HG03571 (cell line): ENCODE measurements around the gene HES2.
A peak's percentile ranks its signal among the peaks of the same experiment; 100 is the strongest.
"Not testable (repeated sequence)": the region's sequence is repeated elsewhere in the genome, so short reads cannot be mapped to it uniquely, and the experiment has no call there.

Experiments used
- ATAC-seq: cut with Tn5 transposase; IDR thresholded peaks from one replicate; pipeline ENCODE4 v1.9.1; 2021; ENCODE audit not compliant: unreplicated experiment

HES2 gene

GRCh38 chr1:6419397-6419803, 319 bp downstream of the HES2 start:
- ATAC-seq, result no peak

DNA sequence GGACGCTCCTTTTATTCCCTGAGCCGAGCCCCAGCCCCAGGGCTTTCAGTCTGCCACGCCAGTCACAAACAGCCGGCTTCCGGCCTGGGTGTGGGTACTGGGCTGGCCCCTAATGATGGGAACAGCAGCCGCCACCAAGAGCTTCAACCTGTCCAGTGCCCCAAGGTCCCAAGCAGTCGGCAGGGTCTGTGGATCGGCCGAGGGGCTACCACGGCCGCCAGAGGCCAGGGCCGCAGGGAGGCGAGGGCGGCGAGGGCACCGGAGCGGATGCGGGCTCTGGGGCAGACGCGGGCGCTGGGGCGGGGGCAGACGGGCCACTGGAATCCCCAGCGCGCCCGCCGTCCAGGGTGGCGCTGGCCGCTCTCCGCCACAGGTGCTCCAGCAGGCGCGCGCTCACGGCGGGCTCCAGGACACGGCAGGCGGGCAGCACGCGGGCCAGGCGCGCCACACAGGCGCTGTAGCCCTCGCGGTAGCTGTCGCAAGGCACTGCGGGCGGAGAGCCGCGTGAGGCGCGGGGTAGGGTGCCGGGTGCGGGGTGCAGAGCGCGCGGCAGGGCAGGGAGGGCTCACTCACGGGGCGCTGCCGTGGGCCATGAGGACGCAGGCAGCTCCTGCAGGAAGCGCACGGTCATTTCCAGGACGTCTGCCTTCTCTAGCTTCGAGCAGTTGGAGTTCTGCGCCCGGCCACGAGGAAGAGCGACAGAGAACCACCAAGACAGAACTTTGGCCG, 887 bp downstream of the HES2 start:
- no peak for ATAC-seq

- no peak for ATAC-seq
Measured at GRCh38 chr1:6417961-6418667, 1.6 kb downstream of the HES2 start.

DNA sequence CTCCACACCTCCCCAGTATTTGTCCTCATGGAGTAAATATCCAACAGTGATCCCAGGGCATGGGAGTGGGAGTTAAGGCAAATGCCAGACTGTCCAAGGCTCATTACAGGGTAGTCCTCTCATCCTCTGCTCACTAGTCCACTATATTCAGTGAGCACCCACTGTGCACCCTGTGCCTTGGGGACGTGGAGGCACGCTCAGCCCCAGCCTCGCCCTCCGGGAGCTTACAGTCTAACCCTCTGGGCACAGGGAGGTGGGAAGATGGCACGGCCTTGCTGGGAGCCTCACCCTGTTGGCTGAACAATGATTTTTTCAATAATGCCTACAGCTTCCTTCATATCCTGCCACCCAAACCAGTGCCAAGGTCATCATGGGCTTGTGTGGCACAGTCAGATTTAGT, 2.8 kb downstream of the HES2 start:
- ATAC-seq, result no peak

GRCh38 chr1:6416295-6416656, 3.4 kb downstream of the HES2 start:
- no peak for ATAC-seq

- no peak for ATAC-seq
Measured at GRCh38 chr1:6414881-6415626, 4.7 kb downstream of the HES2 start.

- no peak for ATAC-seq
Measured at GRCh38 chr1:6414443-6414844, 5.3 kb downstream of the HES2 start.

GRCh38 chr1:6412896-6413295, 6.8 kb downstream of the HES2 start:
- no peak for ATAC-seq

GRCh38 chr1:6410248-6410893, 9.3 kb downstream of the HES2 start:
- ATAC-seq, result no peak

DNA sequence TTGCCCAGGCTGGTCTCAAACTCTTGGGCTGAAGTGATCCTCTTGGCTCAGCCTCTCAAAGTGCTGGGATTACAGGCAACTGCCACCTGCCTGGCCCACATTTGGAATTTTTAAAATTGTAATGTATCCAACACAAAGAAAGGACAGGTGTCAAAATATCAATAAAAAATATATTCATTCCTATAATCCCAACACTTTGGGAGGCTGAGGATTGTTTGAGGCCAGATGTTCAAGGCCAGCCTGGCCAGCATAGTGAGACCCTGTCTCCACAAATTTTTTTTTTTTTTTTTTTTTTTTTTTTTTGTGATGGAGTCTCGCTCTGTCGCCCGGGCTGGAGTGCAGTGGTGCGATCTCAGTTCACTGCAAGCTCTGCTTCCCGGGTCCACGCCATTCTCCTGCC, 10.0 kb downstream of the HES2 start:
- no peak for ATAC-seq

DNA sequence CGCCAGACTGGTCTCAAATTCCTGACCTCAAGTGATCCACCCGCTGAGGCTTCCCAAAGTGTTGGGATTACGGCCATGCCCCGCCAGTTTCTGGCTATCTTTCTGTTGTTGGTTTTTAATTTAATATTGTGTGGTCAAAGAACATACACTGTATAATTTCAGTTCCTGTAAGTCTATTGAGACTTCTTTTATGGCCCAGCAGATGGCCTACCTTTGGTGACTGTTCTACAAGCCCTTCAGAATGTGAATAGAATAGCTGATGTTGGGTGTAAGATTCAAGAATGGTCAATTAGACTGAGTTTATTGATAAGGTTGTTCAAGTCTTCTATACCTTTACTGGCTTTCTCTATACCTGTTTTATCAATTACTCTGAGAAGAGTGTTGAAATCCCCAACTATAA, 10.7 kb downstream of the HES2 start:
- no peak for ATAC-seq

- ATAC-seq, result no peak
Measured at GRCh38 chr1:6408023-6408422, 11.7 kb downstream of the HES2 start.

GRCh38 chr1:6401673-6402072, 18.0 kb downstream of the HES2 start:
- no peak for ATAC-seq

DNA sequence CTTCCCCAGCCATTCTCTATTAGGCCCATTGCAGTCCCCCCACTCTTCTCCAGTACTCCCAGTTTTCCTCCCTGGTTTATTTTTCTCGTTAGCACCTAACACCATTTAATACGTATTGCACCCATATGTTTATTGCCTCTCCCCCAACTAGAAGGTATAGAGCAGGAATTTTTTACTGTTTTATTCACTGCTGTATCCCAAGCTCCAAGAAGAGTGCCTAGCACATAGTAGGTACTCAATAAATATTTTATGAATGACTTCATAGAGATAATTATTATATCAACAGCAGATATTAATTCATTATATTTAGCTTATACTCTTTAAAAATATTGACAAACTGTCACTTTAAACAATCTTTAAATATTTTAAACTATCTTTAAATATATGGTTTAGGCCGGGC, 20.4 kb downstream of the HES2 start:
- ATAC-seq, result no peak

- no peak for ATAC-seq
Measured at GRCh38 chr1:6397844-6398441, 21.8 kb downstream of the HES2 start.

GRCh38 chr1:6396998-6397397, 22.7 kb downstream of the HES2 start:
- ATAC-seq, result no peak

GRCh38 chr1:6395781-6396244, 23.9 kb downstream of the HES2 start:
- ATAC-seq, result not testable (repeated sequence)

DNA sequence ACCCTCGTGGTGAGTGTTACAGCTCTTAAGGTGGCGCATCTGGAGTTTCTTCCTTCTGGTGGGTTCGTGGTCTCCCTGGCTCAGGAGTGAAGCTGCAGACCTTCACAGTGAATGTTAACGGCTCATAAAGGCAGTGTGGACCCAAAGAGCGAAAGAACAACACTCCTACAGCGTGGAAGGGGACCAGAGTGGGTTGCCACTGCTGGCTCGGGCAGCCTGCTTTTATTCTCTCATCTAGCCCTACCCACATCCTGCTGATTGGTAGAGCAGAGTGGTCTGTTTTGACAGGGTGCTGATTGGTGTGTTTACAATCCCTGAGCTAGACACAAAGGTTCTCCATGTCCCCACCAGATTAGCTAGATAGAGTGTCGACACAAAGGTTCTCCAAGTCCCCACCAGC, 24.6 kb downstream of the HES2 start:
- not testable (repeated sequence) for ATAC-seq

GRCh38 chr1:6393400-6394187, 26.1 kb downstream of the HES2 start, which contains the start of gene ACOT7:
Gene ACOT7, minus strand, starts transcription at chr1:6393767. Its CDS starts 368 bp downstream, at chr1:6393399.
- ATAC-seq, result peak; percentile 86

- ATAC-seq, result peak; percentile 8
Measured at GRCh38 chr1:6392809-6393399, 26.8 kb downstream of the HES2 start.
